HCT116 (cell line): ENCODE measurements around the gene PAQR7. TPM values are rescaled to one million over a fixed set of nuclear protein-coding genes. Genes with fewer than 3 reads are reported as not detected.

Experiments used
- ATAC-seq: fragments of 200-7000 bp; cut with Tn5 transposase; 2 replicates; pipeline ENCODE4 v1.9.1; 2020; ENCODE audit warnings: mild to moderate bottlenecking, moderate library complexity
- BruUV-seq: library from RNA; stranded (reverse); fragments of 400-500 nt; replicated peaks from 2 replicates; lab custom pipeline; 2021; lab: Mats Ljungman, UMichigan
- CTCF ChIA-PET: fragments of 300-600 bp; sonication (Branson Sonifier 250); formaldehyde crosslinking; loops from one replicate; lab custom pipeline; 2021; ENCODE audit warnings: antibody characterized with exemption; lab: Charles Lee
- POLR2A ChIA-PET: fragments of 300-600, 350-600 bp; sonication (Branson Sonifier 250); formaldehyde crosslinking; loops from one replicate; lab custom pipeline; 2021; ENCODE audit warnings: antibody characterized with exemption; lab: Charles Lee
- RAD21 ChIA-PET, 2 experiments: fragments of 300-600 bp; sonication (Branson Sonifier 250); formaldehyde crosslinking; loops; one replicate each; lab custom pipeline; 2023; ENCODE audit warnings: low total read pairs in 2 of 2; ENCODE audit not compliant: uncharacterized antibody in 2 of 2, unreplicated experiment in 2 of 2, low non-redundant PET in 1 of 2; lab: Charles Lee
- DNase-seq: peaks from one replicate; pipeline ENCODE4 v3.0.0-alpha.2; 2010; ENCODE audit warnings: low read depth, low spot score
- H2AFZ ChIP-seq: fragments of 200-600 bp; shearing (Covaris generic), sonication (generic); 2 replicates; pipeline ENCODE4 v1.6.1; 2017; ENCODE audit warnings: low read depth, mixed run types, mixed read lengths, antibody characterized with exemption, low read length; ENCODE audit not compliant: poor library complexity, severe bottlenecking
- H3K27ac ChIP-seq: 2 replicates; pipeline ENCODE4 v1.5.1; 2012; ENCODE audit warnings: low read depth, low read length
- H3K27me3 ChIP-seq: fragments of 200-600 bp; sonication (generic); 2 replicates; pipeline ENCODE4 v1.6.1; 2016; ENCODE audit warnings: mixed run types, low read length, mixed read lengths; ENCODE audit not compliant: insufficient read depth
- H3K36me3 ChIP-seq, 2 experiments: fragments of 200-500 bp in 1 of 2; fragments of 200-600 bp in 1 of 2; sonication (Bioruptor generic) in 1 of 2; sonication (generic) in 1 of 2; 2 replicates each; pipeline versions ENCODE4 v1.5.1 to v1.6.1; 2014 to 2016; ENCODE audit warnings: low read length in 2 of 2, inconsistent platforms in 1 of 2, mixed read lengths in 1 of 2, mixed run types in 1 of 2; ENCODE audit not compliant: insufficient read depth in 2 of 2, control insufficient read depth in 1 of 2
- H3K4me1 ChIP-seq, 2 experiments: fragments of 200-600 bp in 1 of 2; sonication (generic) in 1 of 2; 2 replicates each; pipeline versions ENCODE4 v1.5.1 to v1.6.1; 2012 to 2017; ENCODE audit warnings: low read length in 2 of 2, inconsistent platforms in 1 of 2, mild to moderate bottlenecking in 1 of 2, mixed read lengths in 1 of 2, mixed run types in 1 of 2, moderate library complexity in 1 of 2; ENCODE audit not compliant: insufficient read depth in 2 of 2, control insufficient read depth in 1 of 2
- H3K4me2 ChIP-seq: fragments of 200-600 bp; sonication (generic); 2 replicates; pipeline ENCODE4 v1.6.1; 2017; ENCODE audit warnings: mixed run types, low read length, mixed read lengths
- H3K4me3 ChIP-seq, 2 experiments: fragments of 200-600 bp in 1 of 2; sonication (generic) in 1 of 2; replicated peaks in 1 of 2; 2 replicates each; pipeline ENCODE4 v1.5.1; 2011 to 2016; ENCODE audit warnings: low read length in 2 of 2, control low read depth in 1 of 2, low read depth in 1 of 2, mild to moderate bottlenecking in 1 of 2, mixed read lengths in 1 of 2, mixed run types in 1 of 2
- H3K79me2 ChIP-seq: fragments of 200-600 bp; sonication (generic); 2 replicates; pipeline ENCODE4 v1.6.1; 2017; ENCODE audit warnings: mild to moderate bottlenecking, mixed run types, low read length, moderate library complexity, mixed read lengths; ENCODE audit not compliant: insufficient read depth
- H3K9ac ChIP-seq: fragments of 200-600 bp; sonication (generic); 2 replicates; pipeline ENCODE4 v1.6.1; 2016; ENCODE audit warnings: low read length, mixed read lengths
- H3K9me2 ChIP-seq: fragments of 200-600 bp; sonication (generic), shearing (Covaris generic); 2 replicates; pipeline ENCODE4 v1.6.1; 2017; ENCODE audit warnings: mixed run types, mild to moderate bottlenecking, moderate library complexity; ENCODE audit not compliant: insufficient read depth
- H3K9me3 ChIP-seq, 2 experiments: fragments of 200-500 bp in 1 of 2; fragments of 200-600 bp in 1 of 2; sonication (Bioruptor generic) in 1 of 2; sonication (generic) in 1 of 2; 2 replicates each; pipeline ENCODE4 v1.6.1; 2014 to 2017; ENCODE audit warnings: low read length in 2 of 2, mixed read lengths in 2 of 2, inconsistent platforms in 1 of 2, low read depth in 1 of 2, mild to moderate bottlenecking in 1 of 2, mixed run types in 1 of 2, moderate library complexity in 1 of 2; ENCODE audit not compliant: control insufficient read depth in 1 of 2, insufficient read depth in 1 of 2
- H4K20me1 ChIP-seq: fragments of 200-600 bp; sonication (generic), shearing (Covaris generic); 2 replicates; pipeline ENCODE4 v1.6.1; 2017; ENCODE audit warnings: mixed run types, mild to moderate bottlenecking, moderate library complexity; ENCODE audit not compliant: insufficient read depth
- ATF3 ChIP-seq: IDR thresholded peaks from 2 replicates; pipeline ENCODE4 v1.6.1; 2012
- CTCF ChIP-seq, 3 experiments: fragments of 200-600 bp in 1 of 3; sonication (generic) in 1 of 3; IDR thresholded peaks in 2 of 3; conservative IDR thresholded peaks in 1 of 3; 2 replicates each; pipeline ENCODE4 v1.5.1; 2012 to 2017; ENCODE audit warnings: low read depth in 2 of 3, low read length in 2 of 3, antibody characterized with exemption in 1 of 3, borderline replicate concordance in 1 of 3, control low read depth in 1 of 3, mild to moderate bottlenecking in 1 of 3, mixed read lengths in 1 of 3, mixed run types in 1 of 3, moderate library complexity in 1 of 3; ENCODE audit not compliant: insufficient read depth in 1 of 3
- EZH2 ChIP-seq: fragments of 200-600 bp; sonication (generic); IDR thresholded peaks from 2 replicates; pipeline ENCODE4 v1.6.1; 2017; ENCODE audit warnings: antibody characterized with exemption, mixed run types
- JUND ChIP-seq: IDR thresholded peaks from 2 replicates; pipeline ENCODE4 v1.6.1; 2012
- MAX ChIP-seq: IDR thresholded peaks from 2 replicates; pipeline ENCODE4 v1.6.1; 2012
- POLR2A ChIP-seq: IDR thresholded peaks from 2 replicates; pipeline ENCODE4 v1.7.0; 2011; ENCODE audit warnings: borderline replicate concordance; ENCODE audit not compliant: insufficient read depth, insufficient read length; ENCODE audit errors: extremely low read depth
- POLR2AphosphoS5 ChIP-seq: IDR thresholded peaks from 2 replicates; pipeline ENCODE4 v1.6.1; 2011; ENCODE audit warnings: mild to moderate bottlenecking, low read depth, low read length, moderate library complexity
- RAD21 ChIP-seq: IDR thresholded peaks from 2 replicates; pipeline ENCODE4 v1.6.1; 2012; ENCODE audit warnings: low read depth, mild to moderate bottlenecking
- SIN3A ChIP-seq: IDR thresholded peaks from 2 replicates; pipeline ENCODE4 v1.6.1; 2012; ENCODE audit warnings: low read depth
- SRF ChIP-seq: IDR thresholded peaks from 2 replicates; pipeline ENCODE4 v1.6.1; 2012; ENCODE audit warnings: low read depth
- TCF7L2 ChIP-seq: IDR thresholded peaks from 2 replicates; pipeline ENCODE4 v1.7.0; 2011; ENCODE audit warnings: borderline replicate concordance, inconsistent platforms; ENCODE audit not compliant: insufficient read depth, insufficient read length; ENCODE audit errors: extremely low read depth
- YY1 ChIP-seq: IDR thresholded peaks from 2 replicates; pipeline ENCODE4 v1.6.1; 2011; ENCODE audit warnings: low read length, low read depth, moderate library complexity, mild to moderate bottlenecking; ENCODE audit not compliant: insufficient replicate concordance; ENCODE audit errors: extremely low read depth
- ZBTB33 ChIP-seq: IDR thresholded peaks from 2 replicates; pipeline ENCODE4 v1.6.1; 2011; ENCODE audit warnings: mild to moderate bottlenecking, low read length, moderate library complexity; ENCODE audit not compliant: insufficient replicate concordance; ENCODE audit errors: extremely low read depth
- ZFX ChIP-seq: fragments of 450-650 bp; IDR thresholded peaks from 2 replicates; pipeline ENCODE4 v1.6.1; 2017
- intact Hi-C: fragments of 100-400 bp; cut with micrococcal nuclease; formaldehyde crosslinking; loops from 2 replicates; pipeline ENCODE4 v1.10.0; 2022
- total RNA-seq: library from RNA; stranded (reverse); gene quantifications from one replicate; pipeline ENCODE4 v1.2.1, GENCODE V29; 2021; ENCODE audit not compliant: unreplicated experiment

Gene PAQR7
- total RNA-seq, 1 experiment from 2014 or later = 13.1 TPM

GRCh38 chr1:25854554-25854953 lies 21.0 kb downstream of the PAQR7 start:
- H3K79me2 ChIP-seq = peaks cover 95% of the 10 kb centered on the region
- POLR2A ChIA-PET = interaction anchor here (0.6 to 0.7 kb wide), 2 partner anchors 36 to 149 kb away, joined by 3 to 4 read pairs; no protein-coding TSS in a partner anchor

More at GRCh38 chr1:25854554-25854953, 21.0 kb downstream of the PAQR7 start:
- ATAC-seq (no peak), DNase-seq (no peak)
- H2AFZ ChIP-seq = no peak overlapping the region
- H3K9ac ChIP-seq = no peak overlapping the region
- H3K4me2 ChIP-seq = no peak overlapping the region
- TF ChIP-seq CTCF (IDR thresholded peaks at IDR 0.05 in 2 of 3, conservative IDR thresholded peaks at IDR 0.05 in 1 of 3; ENCODE audit: borderline replicate concordance in 1 of 3, insufficient read depth in 1 of 3, low read depth in 2 of 3, low read length in 2 of 3) (no peak), MAX (no peak), RAD21 (no peak), EZH2 (no peak), ZFX (no peak), JUND (no peak), POLR2A (no peak), POLR2AphosphoS5 (no peak), SIN3A (no peak), ZBTB33 (no peak), SRF (no peak), YY1 (no peak), TCF7L2 (no peak), ATF3 (no peak)
- peaks cover 0 to 16% of the 10 kb centered on the region in 2 experiments; a peak in 2 of 4 replicates for H3K4me1 ChIP-seq
- RAD21 ChIA-PET = no interaction called here
- no peaks in the 10 kb centered on the region for H3K27me3 ChIP-seq
- intact Hi-C loops = no loop called here
- no peak overlapping the region for H3K4me3 ChIP-seq
- no peaks in the 10 kb centered on the region for H3K9me3 ChIP-seq
- no peaks in the 10 kb centered on the region for H3K36me3 ChIP-seq
- no peak overlapping the region for H3K27ac ChIP-seq
- H4K20me1 ChIP-seq = no peaks in the 10 kb centered on the region; the same call in 1 of the 2 replicates
- BruUV-seq = no TSS peak
- CTCF ChIA-PET = no interaction called here
- H3K9me2 ChIP-seq = no peaks in the 10 kb centered on the region
